Activated naive CD4-positive, alpha-beta T cell treated with anti-CD3 and anti-CD28 coated beads, Interleukin-2, amount 50 U/mL, for 24 hours (primary cell): Measurements from ENCODE around the gene FSTL3.

ENCODE experiments used
- H3K27ac Mint-ChIP-seq: one replicate; pipeline ENCODE4 v1.8.0; 2021; ENCODE audit warnings: mild to moderate bottlenecking, mixed read lengths
- H3K27me3 Mint-ChIP-seq: one replicate; pipeline ENCODE4 v1.8.0; 2021; ENCODE audit warnings: mixed read lengths
- H3K36me3 Mint-ChIP-seq: one replicate; pipeline ENCODE4 v1.8.0; 2021; ENCODE audit warnings: mixed read lengths
- H3K4me1 Mint-ChIP-seq: one replicate; pipeline ENCODE4 v1.8.0; 2021; ENCODE audit warnings: mixed read lengths
- H3K4me3 Mint-ChIP-seq: one replicate; pipeline ENCODE4 v1.8.0; 2021; ENCODE audit warnings: mild to moderate bottlenecking, mixed read lengths
- H3K9me3 Mint-ChIP-seq: one replicate; pipeline ENCODE4 v1.8.0; 2021; ENCODE audit warnings: mixed read lengths

The FSTL3 gene

GRCh38 chr19:641702-642101 is 34.5 kb upstream of the FSTL3 start:
- no peaks in the 10 kb centered on the region for H3K9me3 Mint-ChIP-seq
- no peaks in the 10 kb centered on the region for H3K27me3 Mint-ChIP-seq
- peaks cover 5% of the 10 kb centered on the region for H3K4me1 Mint-ChIP-seq
- H3K36me3 Mint-ChIP-seq = peaks cover 2% of the 10 kb centered on the region
- no peak overlapping the region for H3K4me3 Mint-ChIP-seq
- no peak overlapping the region for H3K27ac Mint-ChIP-seq

DNA sequence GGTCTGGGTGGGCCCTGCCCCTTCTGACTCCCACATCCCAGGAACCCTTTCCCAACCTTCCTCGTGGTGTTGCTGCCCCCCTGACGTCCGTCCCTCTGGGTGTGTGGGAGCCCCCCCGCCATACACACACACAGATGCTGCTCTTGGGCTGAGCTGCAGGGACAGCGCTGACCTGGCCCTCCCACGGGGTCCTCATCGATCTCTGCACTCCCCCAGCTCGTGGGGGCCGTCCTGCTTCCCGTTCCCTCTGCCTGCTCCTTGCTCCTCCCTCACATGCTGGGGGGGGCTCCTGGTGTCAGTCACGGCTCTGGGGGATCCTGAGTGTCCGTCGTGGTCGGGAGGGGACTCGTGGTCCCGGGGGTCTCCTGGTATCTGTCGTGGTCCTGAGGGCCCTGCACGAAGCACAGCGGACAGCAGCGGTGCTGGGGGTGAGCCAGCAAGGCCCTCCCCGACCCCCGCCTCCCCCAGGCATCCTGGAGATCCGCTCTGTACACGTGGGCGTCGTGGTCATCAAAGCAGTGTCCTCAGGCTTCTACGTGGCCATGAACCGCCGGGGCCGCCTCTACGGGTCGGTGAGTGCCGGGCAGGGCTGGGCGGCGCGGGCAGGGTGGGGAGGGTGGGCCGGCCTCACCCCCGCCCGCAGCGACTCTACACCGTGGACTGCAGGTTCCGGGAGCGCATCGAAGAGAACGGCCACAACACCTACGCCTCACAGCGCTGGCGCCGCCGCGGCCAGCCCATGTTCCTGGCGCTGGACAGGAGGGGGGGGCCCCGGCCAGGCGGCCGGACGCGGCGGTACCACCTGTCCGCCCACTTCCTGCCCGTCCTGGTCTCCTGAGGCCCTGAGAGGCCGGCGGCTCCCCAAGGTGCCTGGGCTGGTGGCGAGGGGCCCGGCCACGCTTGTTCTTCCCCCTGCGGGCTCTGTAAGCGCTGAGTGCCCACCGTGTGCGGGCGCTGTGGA is 33.1 kb upstream of the FSTL3 start:
- H3K27me3 Mint-ChIP-seq = no peaks in the 10 kb centered on the region
- H3K4me1 Mint-ChIP-seq = peaks cover 5% of the 10 kb centered on the region
- H3K27ac Mint-ChIP-seq = no peak overlapping the region
- no peaks in the 10 kb centered on the region for H3K9me3 Mint-ChIP-seq
- H3K4me3 Mint-ChIP-seq = no peak overlapping the region
- peaks cover 2% of the 10 kb centered on the region for H3K36me3 Mint-ChIP-seq

GRCh38 chr19:643736-644135 is 32.5 kb upstream of the FSTL3 start:
- Mint-ChIP-seq H3K9me3 (no peaks in the 10 kb centered on the region), H3K4me3 (no peak overlapping the region), H3K27me3 (no peaks in the 10 kb centered on the region), H3K27ac (no peak overlapping the region), H3K36me3 (peaks cover 2% of the 10 kb centered on the region), H3K4me1 (peaks cover 5% of the 10 kb centered on the region)

GRCh38 chr19:644363-644762 is 31.8 kb upstream of the FSTL3 start:
- no peaks in the 10 kb centered on the region for H3K9me3 Mint-ChIP-seq
- no peak overlapping the region for H3K27ac Mint-ChIP-seq
- peaks cover 2% of the 10 kb centered on the region for H3K4me1 Mint-ChIP-seq
- no peak overlapping the region for H3K4me3 Mint-ChIP-seq
- no peaks in the 10 kb centered on the region for H3K27me3 Mint-ChIP-seq
- peaks cover 2% of the 10 kb centered on the region for H3K36me3 Mint-ChIP-seq

GRCh38 chr19:644789-645188 is 31.4 kb upstream of the FSTL3 start:
- Mint-ChIP-seq H3K27ac (no peak overlapping the region), H3K36me3 (peaks cover 2% of the 10 kb centered on the region), H3K4me1 (no peaks in the 10 kb centered on the region), H3K9me3 (no peaks in the 10 kb centered on the region), H3K4me3 (no peak overlapping the region), H3K27me3 (no peaks in the 10 kb centered on the region)

- no peaks in the 10 kb centered on the region for H3K27me3 Mint-ChIP-seq
- H3K4me1 Mint-ChIP-seq = no peaks in the 10 kb centered on the region
- peaks cover 2% of the 10 kb centered on the region for H3K36me3 Mint-ChIP-seq
- H3K9me3 Mint-ChIP-seq = no peaks in the 10 kb centered on the region
- no peak overlapping the region for H3K4me3 Mint-ChIP-seq
- no peak overlapping the region for H3K27ac Mint-ChIP-seq
These were observed 30.0 kb upstream of the FSTL3 start for GRCh38 chr19:645912-646778.

GRCh38 chr19:646779-647565 is 29.2 kb upstream of the FSTL3 start:
- no peaks in the 10 kb centered on the region for H3K27me3 Mint-ChIP-seq
- no peaks in the 10 kb centered on the region for H3K9me3 Mint-ChIP-seq
- H3K4me1 Mint-ChIP-seq = no peaks in the 10 kb centered on the region
- H3K36me3 Mint-ChIP-seq = peaks cover 2% of the 10 kb centered on the region
- H3K27ac Mint-ChIP-seq = no peak overlapping the region
- H3K4me3 Mint-ChIP-seq = no peak overlapping the region

DNA sequence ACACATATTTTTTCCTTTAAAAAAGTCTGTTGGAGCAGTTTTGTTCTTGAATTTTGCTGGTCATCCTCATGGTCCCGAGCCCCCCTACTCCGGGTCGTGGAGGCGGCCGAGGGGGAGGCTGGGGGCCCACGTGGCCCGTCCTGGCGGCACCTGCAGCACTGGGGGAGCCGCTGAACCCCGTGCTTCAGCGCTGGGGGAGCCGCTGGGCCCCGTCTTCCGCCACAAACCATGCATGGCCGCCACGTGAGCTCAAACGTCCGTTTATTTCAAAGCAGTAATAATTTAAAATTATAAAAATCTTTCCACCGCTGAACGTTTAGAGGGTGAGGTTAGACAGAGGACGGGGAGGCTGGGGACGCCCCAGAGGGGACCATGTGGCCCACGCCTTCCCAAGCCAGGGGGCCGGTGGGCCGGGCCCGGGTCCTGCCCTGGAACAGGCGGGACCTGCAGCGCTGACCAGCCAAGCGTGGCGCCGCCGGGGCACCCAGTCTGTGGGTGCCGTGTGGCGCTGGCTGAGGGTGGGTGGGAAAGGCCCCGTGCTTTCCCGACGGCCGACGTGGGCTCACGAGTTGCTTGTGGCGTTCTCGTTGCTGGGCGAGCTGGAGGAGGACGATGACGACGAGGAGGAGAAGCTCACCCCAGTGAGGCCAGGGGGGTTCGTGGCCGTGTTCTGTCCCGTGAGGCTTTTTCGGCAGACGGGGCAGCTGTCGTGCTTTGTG is 28.5 kb upstream of the FSTL3 start:
- Mint-ChIP-seq H3K27ac (no peak overlapping the region), H3K4me3 (no peak overlapping the region)

DNA sequence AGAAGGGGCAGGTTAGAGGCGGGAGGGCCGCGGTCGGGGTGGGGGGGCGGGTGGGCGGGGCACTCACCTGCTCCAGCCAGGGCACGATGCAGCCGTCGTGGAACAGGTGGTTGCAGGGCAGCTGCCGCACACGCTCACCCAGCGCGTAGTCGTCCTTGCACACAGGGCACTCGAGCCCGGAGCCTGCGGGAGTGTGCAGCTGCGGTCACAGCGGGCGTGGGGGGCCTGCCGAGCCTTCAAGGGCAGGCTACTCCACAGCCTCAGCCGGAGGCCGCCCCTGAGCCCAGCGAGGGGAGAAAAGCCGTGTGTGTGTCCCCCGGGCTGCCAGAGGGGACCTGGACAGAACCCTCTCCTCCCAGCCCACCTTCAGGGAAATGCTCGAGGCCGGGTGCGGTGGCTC is 27.9 kb upstream of the FSTL3 start:
- no peaks in the 10 kb centered on the region for H3K4me1 Mint-ChIP-seq
- no peaks in the 10 kb centered on the region for H3K9me3 Mint-ChIP-seq
- H3K36me3 Mint-ChIP-seq = peaks cover 2% of the 10 kb centered on the region
- H3K27me3 Mint-ChIP-seq = no peaks in the 10 kb centered on the region
- no peak overlapping the region for H3K27ac Mint-ChIP-seq
- no peak overlapping the region for H3K4me3 Mint-ChIP-seq

More for the DNA sequence above, 28.5 kb upstream of the FSTL3 start:
- H3K9me3 Mint-ChIP-seq = no peaks in the 10 kb centered on the region
- H3K4me1 Mint-ChIP-seq = no peaks in the 10 kb centered on the region
- no peaks in the 10 kb centered on the region for H3K27me3 Mint-ChIP-seq
- H3K36me3 Mint-ChIP-seq = peaks cover 2% of the 10 kb centered on the region

GRCh38 chr19:648904-649801 is 27.0 kb upstream of the FSTL3 start:
- Mint-ChIP-seq H3K4me3 (no peak overlapping the region), H3K36me3 (peaks cover 2% of the 10 kb centered on the region), H3K9me3 (no peaks in the 10 kb centered on the region), H3K27ac (no peak overlapping the region), H3K27me3 (no peaks in the 10 kb centered on the region), H3K4me1 (peaks cover 4% of the 10 kb centered on the region)

GRCh38 chr19:650121-650520 is 26.1 kb upstream of the FSTL3 start:
- H3K27ac Mint-ChIP-seq = no peak overlapping the region
- no peak overlapping the region for H3K4me3 Mint-ChIP-seq
- no peaks in the 10 kb centered on the region for H3K9me3 Mint-ChIP-seq
- H3K36me3 Mint-ChIP-seq = peaks cover 2% of the 10 kb centered on the region
- H3K27me3 Mint-ChIP-seq = no peaks in the 10 kb centered on the region
- H3K4me1 Mint-ChIP-seq = peaks cover 10% of the 10 kb centered on the region

DNA sequence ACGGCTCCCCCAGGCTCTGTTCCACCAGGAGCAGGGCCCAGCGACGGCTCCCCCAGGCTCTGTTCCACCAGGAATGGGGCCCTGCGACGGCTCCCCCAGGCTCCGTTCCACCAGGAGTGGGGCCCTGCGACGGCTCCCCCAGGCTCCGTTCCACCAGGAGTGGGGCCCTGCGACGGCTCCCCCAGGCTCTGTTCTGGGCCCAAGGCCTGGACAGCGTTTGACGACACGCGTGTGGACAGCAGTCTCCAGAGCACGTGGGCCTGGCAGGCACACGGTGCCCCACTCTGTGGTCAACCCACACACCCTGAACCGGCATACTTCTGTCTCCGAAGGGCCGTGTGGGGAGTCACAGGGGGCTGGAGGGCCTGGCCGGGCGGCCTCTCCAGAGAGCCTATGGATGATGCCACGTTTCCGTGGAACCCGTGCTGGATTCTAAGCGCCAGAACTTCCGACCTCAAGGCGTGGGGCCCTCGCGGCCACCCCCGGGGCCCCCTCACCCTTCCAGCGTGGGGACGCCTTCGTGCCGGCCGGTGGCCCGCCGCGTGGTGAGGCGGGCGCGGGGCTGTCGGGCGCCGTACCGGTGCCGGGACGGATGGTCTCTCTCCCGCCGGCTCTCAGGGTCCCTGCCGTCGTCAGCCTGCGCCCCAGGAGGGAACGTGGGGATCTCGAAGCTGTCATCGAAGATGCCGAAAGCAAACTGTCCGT is 24.9 kb upstream of the FSTL3 start:
- H3K9me3 Mint-ChIP-seq = no peaks in the 10 kb centered on the region
- H3K4me3 Mint-ChIP-seq = no peak overlapping the region
- H3K36me3 Mint-ChIP-seq = peaks cover under 1% of the 10 kb centered on the region
- no peak overlapping the region for H3K27ac Mint-ChIP-seq
- H3K4me1 Mint-ChIP-seq = peaks cover 22% of the 10 kb centered on the region
- H3K27me3 Mint-ChIP-seq = no peaks in the 10 kb centered on the region

DNA sequence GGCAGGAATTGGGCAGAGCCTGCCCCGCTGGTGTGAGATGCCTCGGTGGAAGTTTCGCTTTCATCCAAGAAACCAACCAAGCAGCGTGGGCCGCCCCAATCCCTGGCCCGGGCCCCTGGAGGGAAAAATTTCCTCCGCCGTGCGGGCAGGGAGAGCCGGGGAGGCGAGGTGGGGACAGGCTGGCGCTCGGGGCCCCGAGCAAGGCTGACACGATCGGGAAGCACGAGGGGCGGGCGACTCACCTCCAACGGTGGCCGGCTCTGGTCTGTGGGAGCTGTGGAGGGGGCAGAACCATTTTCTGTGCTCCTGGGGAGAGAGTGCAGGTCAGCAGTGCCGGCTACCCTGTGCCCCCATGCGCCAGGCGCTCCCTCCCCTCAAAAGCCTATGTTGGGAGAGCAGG is 24.2 kb upstream of the FSTL3 start:
- no peaks in the 10 kb centered on the region for H3K27me3 Mint-ChIP-seq
- H3K36me3 Mint-ChIP-seq = no peaks in the 10 kb centered on the region
- H3K9me3 Mint-ChIP-seq = no peaks in the 10 kb centered on the region
- no peak overlapping the region for H3K27ac Mint-ChIP-seq
- H3K4me3 Mint-ChIP-seq = no peak overlapping the region
- peaks cover 26% of the 10 kb centered on the region for H3K4me1 Mint-ChIP-seq
